Hematopoietic multipotent progenitor cell treated with erythropoietin and hydrocortisone succinate and interleukin-3 and kit ligand, for 17 days (in vitro differentiated cells): Measurements from ENCODE around the gene ARFRP1.

Source experiments
- DNase-seq: peaks from one replicate; pipeline ENCODE4 v3.0.0-alpha.2; 2015; ENCODE audit warnings: low spot score

ARFRP1 gene

GRCh38 chr20:63743210-63743970, 35.6 kb upstream of the ARFRP1 start:
- no peak for DNase-seq

- DNase-seq: no peak
These were observed 34.7 kb upstream of the ARFRP1 start for GRCh38 chr20:63742381-63743024.

GRCh38 chr20:63741676-63742380, 34.1 kb upstream of the ARFRP1 start:
- no peak for DNase-seq

GRCh38 chr20:63741354-63741675, 33.5 kb upstream of the ARFRP1 start:
- no peak for DNase-seq

- DNase-seq: peak; percentile 36
These were observed 33.0 kb upstream of the ARFRP1 start for GRCh38 chr20:63740627-63741353.

- peak; percentile 52 for DNase-seq
These were observed 32.4 kb upstream of the ARFRP1 start for GRCh38 chr20:63740070-63740626.

- peak; percentile 80 for DNase-seq
These were observed 31.6 kb upstream of the ARFRP1 start, which contains the start of gene SLC2A4RG for GRCh38 chr20:63739130-63740069. Gene SLC2A4RG (plus strand): TSS chr20:63739776. CDS start chr20:63739913, 137 bp downstream.

- DNase-seq: no peak
These were observed 30.9 kb upstream of the ARFRP1 start for GRCh38 chr20:63738687-63739129.

GRCh38 chr20:63737945-63738686, 30.3 kb upstream of the ARFRP1 start:
- DNase-seq: no peak

GRCh38 chr20:63737695-63737944, 29.8 kb upstream of the ARFRP1 start:
- DNase-seq: no peak

- no peak for DNase-seq
These were observed 29.3 kb upstream of the ARFRP1 start for GRCh38 chr20:63736893-63737694.

GRCh38 chr20:63735859-63736718, 28.3 kb upstream of the ARFRP1 start, which contains the start of gene LIME1:
Gene LIME1 (plus strand): TSS chr20:63736664. CDS start chr20:63737550, 886 bp downstream.
- DNase-seq: peak; percentile 16

- DNase-seq: no peak
These were observed 27.4 kb upstream of the ARFRP1 start for GRCh38 chr20:63734946-63735858.

- no peak for DNase-seq
These were observed 26.6 kb upstream of the ARFRP1 start for GRCh38 chr20:63734111-63734945.

- DNase-seq: no peak
These were observed 25.9 kb upstream of the ARFRP1 start for GRCh38 chr20:63733579-63734081.

GRCh38 chr20:63733117-63733516, 25.3 kb upstream of the ARFRP1 start:
- DNase-seq: no peak
